Stimulated activated CD4-positive, alpha-beta T cell treated with anti-CD3 and anti-CD28 coated beads, Interleukin-4, amount 100 ng/mL, for 48 hours (primary cell): ENCODE measurements around the gene LCOR.

ENCODE experiments used
- DNase-seq, 2 donors: peaks; one replicate each; pipeline ENCODE4 v3.0.0-alpha.2; 2020; ENCODE audit warnings: low read depth in 2 of 2

The LCOR gene

DNA sequence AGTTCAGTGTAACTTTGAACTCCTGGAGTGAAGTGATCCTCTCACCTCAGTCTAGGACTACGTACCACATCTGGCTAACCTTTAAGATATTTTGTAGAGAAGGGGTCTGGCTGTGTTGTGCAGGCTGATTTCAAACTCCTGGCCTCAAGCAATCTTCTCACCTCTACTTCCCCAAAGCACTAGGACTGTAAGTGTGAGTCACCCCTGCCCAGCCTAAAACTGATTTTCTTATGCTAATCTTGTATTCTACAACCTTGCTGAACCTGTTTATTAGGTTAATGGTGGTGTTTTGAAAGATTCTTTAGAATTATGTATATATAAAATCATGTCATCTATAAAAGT lies 58.0 kb downstream of the LCOR start:
- DNase-seq: no peak

DNA sequence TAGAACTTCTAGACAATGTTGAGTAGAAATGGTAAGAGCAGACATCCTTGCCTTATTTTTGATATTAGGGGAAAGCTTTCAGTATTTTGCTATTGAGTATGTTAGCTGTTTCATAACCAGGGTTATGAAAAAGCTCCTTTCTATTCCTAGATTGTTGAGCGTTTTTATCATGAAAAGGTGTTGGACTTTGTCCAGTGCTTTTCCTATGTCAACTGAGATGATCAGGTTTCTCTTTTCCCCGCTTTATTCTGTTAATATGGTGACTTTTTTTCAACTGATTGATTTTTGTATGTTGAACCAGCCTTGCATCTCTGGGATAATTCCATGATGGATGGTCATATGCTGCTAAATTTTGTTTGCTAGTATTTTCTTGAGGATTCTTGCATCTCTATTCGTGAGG lies 58.5 kb downstream of the LCOR start:
- DNase-seq: no peak

DNA sequence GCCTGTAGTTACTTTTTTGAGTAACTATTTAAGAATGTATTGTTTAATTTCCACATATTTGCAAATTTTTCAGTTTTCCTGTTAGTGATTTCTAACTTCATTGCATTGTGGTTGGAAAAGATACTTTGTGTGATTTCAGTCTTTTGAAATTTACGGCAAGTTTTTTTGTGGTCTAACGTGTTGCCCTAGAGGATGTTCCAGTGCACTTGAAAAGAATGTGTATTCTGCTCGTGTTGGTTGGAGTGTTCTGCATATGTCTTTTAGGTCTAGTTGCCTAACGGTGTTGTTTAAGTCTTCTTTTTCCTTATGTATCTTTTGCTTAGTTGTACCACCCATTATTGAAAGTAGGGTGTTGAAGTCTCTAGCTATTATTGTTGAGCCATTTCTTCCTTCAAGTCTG lies 59.7 kb downstream of the LCOR start:
- DNase-seq: no peak

DNA sequence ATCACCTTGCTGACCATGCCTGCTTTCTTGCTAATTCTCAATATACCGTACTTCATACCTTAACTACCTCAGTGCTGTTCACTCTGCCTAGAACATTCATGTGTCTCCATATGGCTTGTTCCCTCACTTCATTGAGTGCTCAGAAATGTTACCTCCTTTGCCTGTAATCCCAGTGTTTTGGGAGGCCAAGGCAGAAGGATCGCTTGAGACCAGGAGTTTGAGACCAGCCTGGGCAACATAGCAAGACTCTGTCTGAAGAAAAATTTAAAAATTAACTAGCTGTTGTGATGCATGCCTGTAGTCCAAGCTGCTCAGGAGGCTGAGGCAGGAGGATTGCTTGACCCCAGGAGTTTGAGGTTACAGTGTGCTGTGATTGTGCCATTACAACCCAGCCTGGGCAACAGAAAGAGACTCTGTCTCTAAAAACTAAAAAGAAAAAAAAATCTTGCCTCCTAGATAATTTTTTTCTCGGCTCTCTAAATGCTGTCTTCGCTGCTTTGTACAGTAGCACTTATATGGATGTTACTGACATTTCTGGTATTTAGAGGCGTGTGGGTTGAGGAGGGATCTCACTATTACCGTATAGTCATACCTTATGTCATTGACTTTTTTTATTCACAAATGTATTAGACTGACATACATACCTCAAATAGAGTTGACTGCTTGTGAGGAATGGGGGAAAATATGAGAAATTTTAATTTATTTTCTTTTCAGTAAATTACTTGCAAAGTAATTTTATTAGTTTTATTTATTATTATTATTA lies 63.7 kb downstream of the LCOR start:
- DNase-seq: no peak

DNA sequence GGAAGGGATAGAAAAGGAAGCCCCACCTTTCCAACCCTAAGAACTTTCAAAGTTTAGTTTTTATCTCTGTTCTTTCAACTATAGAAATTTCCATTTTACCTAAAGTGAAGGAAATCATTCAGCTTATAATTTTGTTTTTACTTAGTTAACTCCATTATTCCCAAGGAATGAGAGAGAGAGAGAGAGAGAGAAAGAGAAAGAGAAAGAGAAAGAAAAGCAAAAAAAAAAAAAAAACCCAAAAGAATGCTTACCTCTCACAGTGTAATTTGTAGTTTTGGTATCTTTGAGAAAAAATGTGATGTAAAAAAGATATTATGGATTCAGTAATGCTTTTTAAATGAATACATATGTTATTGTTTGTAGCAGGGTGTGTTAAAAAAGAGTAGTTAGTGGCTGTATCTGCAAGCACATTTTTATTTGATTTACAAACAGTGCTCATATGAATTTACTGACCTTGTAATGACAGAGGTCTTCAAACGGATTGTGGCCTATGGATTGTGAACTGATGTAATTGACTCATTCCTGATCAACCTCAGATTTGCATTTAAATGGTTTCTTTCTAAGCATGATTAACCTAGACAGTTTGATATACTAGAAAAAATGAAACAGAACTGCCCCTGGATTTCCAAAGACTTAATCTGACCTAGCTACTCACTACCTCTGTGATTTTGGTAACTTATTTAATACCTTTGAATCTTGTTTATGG lies 64.9 kb downstream of the LCOR start:
- DNase-seq: no peak

DNA sequence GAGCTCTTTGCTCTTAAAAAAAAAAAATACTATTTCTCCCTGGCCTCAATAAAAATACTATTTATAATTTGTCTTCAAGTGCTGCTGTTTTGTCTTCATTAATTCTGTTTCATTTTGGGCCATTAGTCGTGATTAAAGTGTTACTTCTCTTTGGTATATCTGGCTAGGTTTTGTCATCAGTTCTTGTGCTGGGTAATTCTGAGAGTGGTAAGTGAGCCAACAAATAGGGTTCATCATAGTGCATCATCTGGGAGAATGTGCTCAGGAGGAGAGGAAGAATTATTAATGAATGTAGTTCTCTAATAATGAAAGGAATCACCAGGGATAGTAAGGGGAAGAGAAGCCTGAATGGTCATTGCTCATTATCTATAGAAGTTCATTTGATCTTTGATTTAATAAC lies 70.0 kb downstream of the LCOR start:
- no peak for DNase-seq

DNA sequence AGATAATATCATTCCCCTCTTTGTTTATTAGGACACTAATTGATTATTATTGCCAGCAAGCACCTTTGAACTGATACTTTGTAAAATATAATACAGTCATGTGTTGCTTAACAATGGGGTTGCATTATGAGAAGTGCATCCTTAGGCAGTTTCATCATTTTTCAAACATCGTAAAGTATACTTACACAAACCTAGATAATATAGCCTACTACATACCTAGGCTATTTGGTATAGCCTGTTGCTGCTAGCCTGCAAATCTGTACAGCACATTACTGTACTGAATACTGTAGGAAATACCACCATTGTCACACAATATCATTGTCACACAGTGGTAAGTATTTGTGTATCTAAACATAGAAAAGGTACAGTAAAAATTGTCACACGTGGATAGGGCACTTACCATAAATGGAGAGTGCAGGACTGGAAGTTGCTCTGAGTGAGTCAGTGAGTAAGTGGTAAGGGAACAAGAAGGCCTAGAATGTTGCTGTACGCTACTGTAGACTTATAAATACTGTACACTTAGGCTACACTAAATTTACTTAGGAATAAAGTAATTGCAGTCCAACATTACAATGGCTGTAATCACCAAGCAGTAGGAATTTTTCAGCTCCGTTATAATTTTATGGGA lies 70.7 kb downstream of the LCOR start:
- DNase-seq: no peak

DNA sequence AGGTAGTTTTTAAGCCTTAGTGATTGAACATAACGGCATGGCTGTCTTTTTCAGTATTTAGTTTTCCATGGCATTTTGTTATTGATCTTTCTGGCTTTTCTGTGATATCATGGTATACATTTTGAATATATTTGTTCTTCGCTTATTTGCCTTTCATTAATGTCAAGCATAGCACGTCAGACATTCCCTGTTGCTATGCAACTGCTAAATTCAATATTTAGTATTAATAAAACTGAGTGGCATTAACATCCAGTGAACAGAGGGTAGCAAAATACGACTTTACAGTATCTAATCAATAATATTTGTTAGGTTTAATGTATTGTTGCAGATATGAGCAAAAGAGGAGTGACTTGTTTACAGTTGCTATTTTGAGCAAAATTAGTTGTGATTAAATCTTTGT lies 72.5 kb downstream of the LCOR start:
- DNase-seq: no peak

DNA sequence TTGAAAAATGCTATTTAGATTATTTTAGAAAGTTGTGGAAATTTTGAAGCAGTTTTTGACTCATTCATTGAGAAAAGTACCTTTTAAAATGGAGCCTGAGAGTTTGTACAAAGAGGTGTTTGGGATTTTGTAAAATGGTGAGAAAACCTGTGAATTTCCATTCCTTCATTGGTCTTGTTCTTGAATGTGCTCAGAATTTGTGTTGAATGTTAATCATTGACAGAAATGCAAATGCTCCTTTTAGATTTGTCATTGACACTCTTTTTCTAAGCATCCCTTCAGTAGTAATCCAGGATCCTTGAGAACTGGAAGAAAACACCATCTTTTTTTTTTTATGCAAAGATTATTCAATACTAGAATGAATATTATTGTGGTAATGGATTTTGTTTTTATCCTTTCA lies 74.8 kb downstream of the LCOR start:
- no peak for DNase-seq

DNA sequence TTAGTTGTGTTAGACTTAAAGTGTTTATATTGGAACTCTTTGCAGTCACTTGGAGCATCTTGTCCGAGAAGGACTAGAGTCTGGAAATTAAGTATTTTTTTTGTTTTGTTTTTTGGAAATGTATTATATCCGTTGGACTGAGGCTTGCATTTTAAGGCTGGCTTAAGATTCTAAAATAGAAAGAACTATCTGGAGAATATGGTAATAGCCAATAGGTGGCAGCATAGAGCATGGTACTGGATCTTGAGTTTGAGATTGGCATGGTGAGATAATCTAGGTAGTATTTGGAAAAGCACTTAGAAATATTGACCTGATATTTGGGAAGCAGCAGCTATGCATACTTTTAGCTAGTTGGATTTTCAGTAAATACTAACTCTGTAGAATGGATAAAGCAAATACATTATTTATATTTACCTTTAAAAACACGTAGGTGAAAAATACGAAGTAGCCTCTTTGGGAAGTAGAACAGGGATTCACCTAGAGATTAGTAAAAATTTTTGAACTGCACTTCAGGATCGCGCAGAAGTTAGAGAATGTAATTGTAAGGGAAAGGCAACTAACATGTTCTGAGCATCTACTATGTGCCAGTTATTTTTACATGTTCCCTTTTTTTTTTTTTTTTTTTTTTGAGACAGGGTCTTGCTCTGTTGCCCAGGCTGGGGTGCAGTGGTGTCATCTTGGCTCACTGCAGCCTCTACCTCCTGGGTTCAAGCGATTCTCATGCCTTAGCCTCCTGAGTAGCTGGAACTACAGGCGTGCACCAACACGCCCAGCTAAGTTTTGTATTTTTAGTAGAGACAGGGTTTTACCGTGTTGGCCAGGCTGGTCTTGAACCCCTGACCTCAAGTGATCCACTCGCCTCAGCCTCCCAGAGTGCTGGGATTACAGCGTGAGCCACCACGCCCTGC lies 78.6 kb downstream of the LCOR start:
- peak in 1 of 2 donors; percentile 2 for DNase-seq

DNA sequence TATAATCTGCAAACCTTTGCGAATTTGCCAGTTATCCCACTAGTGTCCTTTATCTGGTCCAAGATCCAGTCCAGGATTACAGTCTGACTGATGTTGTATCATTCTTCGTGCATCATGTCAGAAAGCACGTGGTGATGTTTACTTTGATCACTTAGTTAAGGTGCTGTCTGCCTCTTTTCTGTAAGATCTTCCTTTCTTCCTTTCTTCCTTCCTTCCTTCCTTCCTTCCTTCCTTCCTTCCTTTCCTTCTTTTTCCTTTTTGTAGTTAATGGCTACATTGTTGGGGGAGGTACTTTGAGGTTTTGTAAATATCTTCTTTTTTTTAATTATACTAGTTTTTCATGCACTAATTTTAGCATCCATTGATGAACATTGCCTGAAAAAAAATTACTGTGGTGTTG lies 80.3 kb downstream of the LCOR start:
- DNase-seq: no peak

DNA sequence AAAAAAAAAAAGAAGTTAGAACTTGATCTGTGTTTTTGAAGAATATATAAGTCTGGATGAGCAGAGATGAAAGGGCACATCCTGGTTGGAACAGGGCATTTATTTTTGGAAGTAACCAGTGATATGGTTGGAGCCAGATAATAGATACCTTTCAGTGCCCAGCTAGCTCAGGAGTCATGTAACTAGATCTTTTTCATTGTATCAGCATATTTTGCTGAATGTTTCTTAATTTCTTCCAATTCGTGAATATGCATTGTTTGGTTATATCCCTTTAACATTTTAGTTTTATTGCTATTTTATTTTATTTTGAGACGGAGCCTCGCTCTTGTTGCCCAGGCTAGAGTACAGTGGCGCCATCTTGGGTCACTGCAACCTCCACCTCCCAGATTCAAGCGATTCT lies 81.8 kb downstream of the LCOR start:
- no peak for DNase-seq

DNA sequence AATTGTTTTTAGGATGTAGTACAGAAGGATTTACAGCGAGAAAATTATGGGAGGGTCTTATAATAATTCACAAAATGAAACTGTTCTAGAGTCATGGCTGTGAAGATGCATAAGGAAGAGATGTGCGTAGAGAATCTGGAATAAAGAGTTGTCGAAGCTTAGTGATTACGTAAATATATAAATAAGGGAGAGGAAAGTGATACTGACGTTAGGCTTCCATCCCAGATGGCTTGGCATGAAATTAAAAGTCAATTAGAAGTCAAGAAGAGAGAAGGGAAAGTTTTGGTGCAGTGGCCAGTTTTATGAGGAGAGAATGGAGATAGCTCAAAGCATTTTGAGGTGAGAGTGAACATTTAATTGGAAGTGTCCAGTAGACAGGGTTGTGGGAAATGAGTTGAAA lies 85.5 kb downstream of the LCOR start:
- DNase-seq: no peak

DNA sequence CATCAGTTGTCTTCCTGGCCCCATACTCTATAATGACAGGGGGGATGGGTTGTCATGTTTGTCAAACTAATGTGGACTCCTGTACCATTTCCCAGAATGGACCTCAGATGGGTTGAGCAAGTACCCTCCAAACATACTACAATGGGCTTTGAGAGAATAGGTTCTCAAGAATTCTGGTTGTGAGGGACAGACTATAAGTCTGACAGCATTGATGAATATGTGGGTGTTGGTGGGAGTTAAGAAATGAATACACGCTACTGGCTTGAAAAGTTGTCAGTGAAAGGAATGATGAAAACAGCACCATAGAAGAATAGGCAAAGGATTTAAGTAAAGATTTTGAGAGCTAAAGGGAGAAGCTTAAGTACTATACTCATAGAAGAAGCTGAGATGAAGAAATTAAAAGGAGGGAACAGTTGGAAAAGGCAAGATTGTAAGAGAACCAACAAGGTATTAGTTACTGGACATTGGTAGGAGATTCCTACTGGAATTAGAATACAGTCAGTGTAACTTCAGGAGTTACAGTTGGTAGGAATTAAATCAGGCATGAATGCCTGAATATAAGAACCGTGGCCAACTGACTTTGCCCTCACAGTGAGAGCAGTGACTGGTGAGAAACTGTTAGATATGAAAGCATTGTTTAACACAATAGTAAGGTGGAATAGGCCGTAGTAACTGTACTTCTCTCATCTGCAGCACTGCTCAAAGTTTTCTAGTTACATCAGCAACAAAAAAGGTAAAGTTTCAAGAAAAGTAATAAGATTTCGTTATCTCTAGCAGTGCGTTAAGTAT lies 86.3 kb downstream of the LCOR start:
- DNase-seq: no peak

DNA sequence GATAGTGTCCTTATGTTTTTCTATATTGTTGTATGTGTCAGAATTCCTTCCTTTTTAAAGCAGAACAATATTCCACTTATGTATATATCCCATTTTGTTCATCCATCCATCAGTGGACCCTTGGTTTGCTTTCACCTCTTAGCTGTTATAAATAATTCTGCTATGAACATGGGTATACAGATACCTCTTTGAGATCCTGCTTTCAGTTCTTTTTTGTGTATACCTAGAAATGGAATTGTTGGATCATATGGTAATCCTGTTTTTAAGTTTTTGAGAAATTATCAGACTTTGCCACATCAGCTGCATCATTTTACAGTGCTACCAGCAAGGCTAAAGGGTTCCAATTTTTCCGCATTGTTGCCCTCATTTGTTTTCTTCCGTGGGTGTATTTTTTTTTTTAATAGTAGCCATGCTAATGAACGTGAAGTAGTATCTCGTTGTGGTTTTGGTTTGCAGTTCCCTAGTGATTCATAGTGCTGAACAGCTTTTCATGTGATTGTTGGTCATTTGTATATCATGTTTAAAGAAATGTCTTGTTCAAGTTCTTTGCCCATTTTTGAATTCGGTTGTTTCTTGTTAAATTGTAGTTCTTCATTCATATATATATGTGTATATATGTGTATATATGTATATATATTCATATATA lies 87.8 kb downstream of the LCOR start:
- no peak for DNase-seq

DNA sequence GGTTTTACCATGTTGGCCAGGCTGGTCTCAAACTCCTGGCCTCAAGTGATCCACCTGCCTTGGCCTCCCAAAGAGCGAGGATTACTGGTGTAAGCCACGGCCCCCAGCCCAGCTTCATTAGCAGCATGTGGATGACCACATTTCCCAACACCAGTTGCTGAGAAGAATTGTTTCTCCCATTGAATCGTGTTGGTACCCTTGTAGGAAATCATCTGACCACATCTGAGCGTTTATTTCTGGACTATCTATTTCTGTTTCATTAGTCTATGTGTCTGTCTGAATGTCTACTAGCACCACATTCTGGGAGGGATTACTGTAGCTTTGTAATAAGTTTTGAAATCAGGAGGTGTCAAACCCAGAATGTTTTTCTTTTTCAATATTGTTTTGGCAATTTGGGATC lies 89.6 kb downstream of the LCOR start:
- no peak for DNase-seq

DNA sequence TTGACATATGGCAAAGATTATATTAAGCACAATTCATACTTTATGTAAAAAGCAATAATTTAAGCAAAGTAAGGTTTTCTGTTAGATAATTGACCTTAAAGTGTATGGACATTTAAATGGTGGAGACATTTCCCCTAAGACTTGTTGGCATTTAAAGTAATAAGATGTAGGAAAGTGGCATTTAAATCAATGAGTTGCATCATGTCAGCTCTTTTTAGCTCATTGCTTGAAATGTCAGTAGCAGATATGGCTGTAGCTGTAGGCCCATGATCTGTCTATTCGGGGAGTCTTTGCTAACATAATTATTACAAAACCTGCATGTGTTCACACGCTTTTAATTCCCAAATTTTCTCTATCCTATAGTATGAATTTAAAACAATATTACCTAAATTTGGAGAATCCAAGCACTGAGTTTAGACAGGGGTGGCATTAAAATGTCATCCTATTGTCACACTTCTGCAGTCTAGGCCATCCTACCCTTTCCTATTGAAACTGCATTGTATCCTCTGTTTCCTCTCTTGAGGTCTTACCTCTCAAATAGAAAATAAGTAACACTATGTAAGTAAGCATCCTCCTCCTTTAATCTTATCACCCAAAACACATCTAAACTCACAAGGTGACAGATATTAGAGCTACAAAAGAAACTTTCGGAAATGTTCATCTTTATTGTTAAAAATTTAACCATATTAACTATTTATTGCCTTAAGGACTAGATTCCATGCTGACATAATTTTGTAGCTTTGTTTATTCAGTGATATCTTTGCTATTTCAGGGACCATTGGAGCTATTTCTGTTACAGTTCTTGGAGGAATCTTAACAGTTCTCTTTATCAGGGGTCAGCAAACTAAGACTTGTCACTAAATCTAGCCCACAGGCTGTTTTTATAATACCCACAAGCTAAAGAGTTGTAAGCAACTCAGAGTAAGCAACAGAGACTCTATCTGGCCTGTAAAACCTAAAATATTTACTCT lies 91.2 kb downstream of the LCOR start:
- DNase-seq: no peak

DNA sequence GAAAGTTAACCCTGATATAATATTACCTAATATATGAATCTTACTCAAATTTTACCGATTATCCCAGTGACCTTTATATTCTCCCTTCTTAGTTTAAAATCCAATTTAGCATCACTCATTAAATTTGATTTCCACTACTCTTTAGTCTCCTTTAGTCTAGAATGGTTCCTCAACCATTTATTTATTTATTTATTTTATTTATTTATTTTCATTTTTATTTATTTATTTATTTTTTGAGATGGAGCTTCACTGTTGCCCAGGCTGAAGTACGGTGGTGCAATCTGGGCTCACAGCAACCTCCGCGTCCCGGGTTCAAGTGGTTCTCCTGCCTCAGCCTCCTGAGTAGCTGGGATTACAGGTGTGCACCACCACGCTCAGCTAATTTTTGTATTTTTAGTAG lies 92.8 kb downstream of the LCOR start:
- DNase-seq: no peak

DNA sequence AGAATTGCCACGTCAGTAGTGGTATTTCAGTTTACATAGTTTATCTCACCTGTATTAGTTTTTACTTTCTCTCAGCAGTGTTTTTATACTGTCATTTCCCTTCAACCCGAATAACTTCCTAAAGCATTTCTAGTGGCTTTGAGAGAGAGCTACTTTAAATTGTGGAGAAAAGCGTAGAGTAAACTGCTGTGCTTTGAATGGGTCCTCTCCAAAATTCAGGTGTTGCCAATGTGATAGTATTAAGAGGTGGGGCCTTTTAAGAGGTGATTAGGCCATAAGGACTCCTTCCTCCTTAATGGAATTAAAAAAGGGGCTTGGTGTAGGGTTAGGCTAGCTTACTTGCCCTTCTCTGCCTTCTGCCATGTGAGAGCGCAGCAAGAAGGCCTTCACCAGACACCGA lies 98.4 kb downstream of the LCOR start:
- DNase-seq: no peak

DNA sequence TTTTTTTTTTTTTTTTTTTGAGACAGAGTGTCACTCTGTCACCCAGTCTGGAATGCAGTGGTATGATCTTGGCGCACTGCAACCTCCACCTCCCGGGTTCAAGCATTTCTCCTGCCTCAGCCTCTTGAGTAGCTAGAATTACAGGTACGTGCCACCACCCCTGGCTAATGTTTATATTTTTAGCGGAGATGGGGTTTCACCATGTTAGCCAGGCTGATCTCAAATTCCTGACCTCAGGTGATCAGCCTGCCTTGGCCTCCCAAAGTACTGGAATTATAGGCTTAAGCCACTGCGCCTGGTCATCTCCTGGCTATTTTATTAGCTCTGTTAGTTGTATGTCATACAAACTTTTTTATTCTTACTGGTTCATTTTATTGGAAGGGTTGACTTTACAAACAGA lies 103.0 kb downstream of the LCOR start:
- no peak for DNase-seq
